Measurements from ENCODE around the gene FBXO2.
A peak's percentile ranks its signal among the peaks of the same experiment; 100 is the strongest.

DNA sequence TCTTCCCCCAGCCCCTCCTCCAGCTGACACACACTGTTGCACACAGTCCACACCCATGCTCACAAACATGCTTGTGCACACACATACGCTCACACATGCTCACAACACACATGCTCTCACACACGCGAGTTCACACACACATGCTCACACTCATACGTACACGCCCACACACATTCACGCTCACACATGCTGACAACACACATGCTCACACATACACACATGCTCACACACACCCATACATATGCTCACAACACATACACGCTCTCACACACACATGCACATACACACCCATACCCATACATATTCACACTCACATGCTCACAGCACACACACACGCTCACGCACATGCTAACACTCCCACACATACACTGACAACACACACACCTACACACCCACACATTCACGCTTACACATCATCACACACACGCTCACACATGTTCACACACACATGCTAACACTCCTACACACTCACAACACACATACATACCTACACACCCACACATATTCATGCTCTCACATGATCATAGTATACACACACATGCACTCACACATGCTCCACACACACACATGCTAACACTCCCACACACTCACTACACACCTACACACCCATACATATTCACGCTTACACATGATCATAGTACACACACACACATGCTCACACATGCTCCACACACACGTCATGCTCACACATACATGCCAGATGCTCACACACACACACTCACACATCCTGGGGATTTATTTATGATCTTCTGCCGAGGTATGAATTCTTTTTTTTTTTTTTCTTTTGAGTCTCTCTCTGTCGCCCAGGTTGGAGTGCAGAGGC is 48.0 kb upstream of the FBXO2 start:
- TF ChIP-seq, protein P1, sequence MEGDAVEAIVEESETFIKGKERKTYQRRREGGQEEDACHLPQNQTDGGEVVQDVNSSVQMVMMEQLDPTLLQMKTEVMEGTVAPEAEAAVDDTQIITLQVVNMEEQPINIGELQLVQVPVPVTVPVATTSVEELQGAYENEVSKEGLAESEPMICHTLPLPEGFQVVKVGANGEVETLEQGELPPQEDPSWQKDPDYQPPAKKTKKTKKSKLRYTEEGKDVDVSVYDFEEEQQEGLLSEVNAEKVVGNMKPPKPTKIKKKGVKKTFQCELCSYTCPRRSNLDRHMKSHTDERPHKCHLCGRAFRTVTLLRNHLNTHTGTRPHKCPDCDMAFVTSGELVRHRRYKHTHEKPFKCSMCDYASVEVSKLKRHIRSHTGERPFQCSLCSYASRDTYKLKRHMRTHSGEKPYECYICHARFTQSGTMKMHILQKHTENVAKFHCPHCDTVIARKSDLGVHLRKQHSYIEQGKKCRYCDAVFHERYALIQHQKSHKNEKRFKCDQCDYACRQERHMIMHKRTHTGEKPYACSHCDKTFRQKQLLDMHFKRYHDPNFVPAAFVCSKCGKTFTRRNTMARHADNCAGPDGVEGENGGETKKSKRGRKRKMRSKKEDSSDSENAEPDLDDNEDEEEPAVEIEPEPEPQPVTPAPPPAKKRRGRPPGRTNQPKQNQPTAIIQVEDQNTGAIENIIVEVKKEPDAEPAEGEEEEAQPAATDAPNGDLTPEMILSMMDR (conservative IDR thresholded peaks at IDR 0.05), result no peak
- peak; percentile 23; the same call in 1 of the 2 replicates for TF ChIP-seq ZFX (IDR thresholded peaks at IDR 0.05)
